ENCODE measurements around the gene MOCS2.

Gene MOCS2

GRCh38 chr5:53063176-53063575, 46.4 kb downstream of the MOCS2 start:
- Histone ChIP-seq H3K4me3 (no peak overlapping the region), H3K27ac (no peak overlapping the region)

DNA sequence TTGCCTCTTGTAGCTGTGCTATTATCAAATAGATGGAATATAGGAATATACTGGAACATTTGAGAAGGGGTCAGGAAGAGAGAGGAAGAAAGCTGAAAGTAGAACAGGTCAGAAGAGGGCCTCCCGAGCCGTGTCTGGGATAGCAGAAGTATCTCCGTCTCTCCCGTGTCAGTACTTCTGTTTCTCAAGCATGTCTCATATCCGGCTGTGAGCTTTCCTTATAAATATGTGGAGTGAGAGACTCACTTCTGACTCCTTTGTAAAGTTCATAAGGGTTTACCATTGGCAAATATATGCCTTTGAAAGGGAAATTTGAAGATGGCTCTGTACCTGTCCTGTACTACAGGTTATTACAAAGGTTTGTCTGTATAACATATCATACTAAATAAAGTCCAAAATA, 50.3 kb downstream of the MOCS2 start:
- no peak overlapping the region for H3K27ac ChIP-seq
- no peak overlapping the region for H3K4me3 ChIP-seq

DNA sequence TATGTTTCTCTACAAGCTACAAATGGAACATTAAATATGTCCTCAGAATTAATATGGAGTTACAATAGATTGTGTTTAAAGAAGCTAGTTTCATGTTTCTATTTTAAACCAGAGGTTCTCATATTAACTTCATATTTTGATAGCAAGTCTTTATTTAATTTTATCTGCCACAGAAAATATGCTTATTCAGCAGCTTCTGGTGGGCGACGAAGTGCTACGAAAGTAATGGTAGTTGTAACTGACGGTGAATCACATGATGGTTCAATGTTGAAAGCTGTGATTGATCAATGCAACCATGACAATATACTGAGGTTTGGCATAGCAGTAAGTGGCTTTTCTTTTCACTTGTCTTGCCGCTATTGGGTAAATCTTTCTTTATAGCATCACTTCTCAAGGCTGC, 54.2 kb downstream of the MOCS2 start:
- no peak overlapping the region for H3K4me3 ChIP-seq
- no peak overlapping the region for H3K27ac ChIP-seq

- Histone ChIP-seq H3K4me3 (no peak overlapping the region), H3K27ac (no peak overlapping the region)
These were observed 56.2 kb downstream of the MOCS2 start for GRCh38 chr5:53053364-53053763.

DNA sequence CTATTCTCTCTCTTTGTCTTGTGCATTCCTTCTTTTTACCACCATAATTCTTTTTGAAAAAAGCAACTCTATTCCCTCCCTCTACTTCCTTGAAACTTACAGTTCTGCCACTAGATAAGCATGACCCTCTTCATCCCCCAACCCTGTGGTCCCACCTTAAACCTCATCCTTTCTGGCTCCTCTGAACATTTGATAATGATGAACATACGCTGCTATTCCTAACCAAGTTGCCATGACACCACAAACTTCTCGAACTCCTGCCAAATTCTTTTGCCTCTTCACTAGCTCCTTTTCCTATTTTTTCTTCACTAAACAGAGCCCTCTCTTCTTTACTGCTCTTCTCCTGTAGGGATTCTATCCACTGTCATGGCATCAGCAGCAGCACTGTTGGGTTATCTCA, 57.1 kb downstream of the MOCS2 start:
- Histone ChIP-seq H3K27ac (no peak overlapping the region), H3K4me3 (no peak overlapping the region)

DNA sequence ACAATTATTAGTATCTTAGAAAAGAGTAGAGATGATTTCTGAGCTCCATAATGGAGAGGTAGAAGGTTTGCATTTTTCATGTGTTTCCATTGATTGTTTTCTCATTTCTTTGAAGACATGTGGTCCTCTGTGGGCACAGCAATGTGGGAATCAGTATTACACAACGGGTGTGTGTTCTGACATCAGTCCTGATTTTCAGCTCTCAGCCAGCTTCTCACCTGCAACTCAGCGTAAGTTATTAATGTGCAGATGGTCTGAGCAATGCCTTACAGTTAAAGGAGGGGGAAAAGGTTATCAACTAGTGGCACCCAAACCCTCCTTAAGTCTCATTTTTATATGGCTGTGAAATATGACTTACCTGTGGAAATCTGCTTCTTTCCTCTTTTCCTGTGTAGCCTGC, 61.3 kb downstream of the MOCS2 start:
- Histone ChIP-seq H3K4me3 (no peak overlapping the region), H3K27ac (no peak overlapping the region)
